Putamen (tissue), 1 donor: ENCODE measurements around the gene ISYNA1.
A peak's percentile ranks its signal among the peaks of the same experiment; 100 is the strongest.
"Not testable (repeated sequence)": the region's sequence is repeated elsewhere in the genome, so short reads cannot be mapped to it uniquely, and the experiment has no call there.

Source experiments
- DNase-seq: peaks from one replicate; pipeline ENCODE4 v3.0.0-alpha.2; 2016; ENCODE audit warnings: low spot score

ISYNA1 gene

GRCh38 chr19:18419195-18419698, 18.7 kb downstream of the ISYNA1 start, which contains the start of gene SSBP4:
TSS of gene SSBP4 (plus strand) at chr19:18419398. CDS start at chr19:18419649, 251 bp downstream.
- DNase-seq = peak; percentile 70

DNA sequence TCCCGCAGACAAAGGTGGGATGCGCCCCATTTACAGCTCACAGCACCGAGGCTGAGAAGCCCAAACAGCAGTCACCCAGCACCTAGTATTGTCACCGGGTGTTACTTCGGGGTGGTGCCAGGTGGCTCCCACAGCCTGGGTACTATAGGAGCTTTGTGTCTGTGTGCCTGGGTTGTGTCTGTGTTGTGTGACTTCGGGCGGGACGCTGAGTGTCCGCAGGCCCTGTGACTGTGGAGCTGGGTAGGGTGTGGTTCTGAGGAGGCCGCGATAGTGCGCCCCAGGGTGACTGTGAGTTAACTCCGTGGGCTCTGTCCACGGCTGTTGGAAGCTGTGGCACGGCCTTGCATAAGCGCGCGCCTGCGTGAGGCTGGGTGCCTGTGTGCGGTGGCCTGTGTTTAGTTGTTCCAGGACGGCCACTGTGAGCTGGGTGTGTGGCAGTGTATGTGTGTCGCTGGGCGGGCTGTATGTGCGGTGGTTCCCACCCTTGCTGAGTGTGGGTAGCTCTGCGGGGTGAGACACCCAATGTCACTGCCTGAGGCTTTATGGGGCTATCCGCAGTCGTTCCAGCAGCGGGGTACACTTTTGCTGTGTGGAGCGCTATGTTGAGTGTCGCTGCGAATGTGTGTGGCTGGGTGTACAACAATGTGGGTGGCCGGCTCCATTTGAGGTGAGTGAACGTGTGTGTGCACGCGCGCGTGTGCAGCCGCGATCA, 19.3 kb downstream of the ISYNA1 start:
- DNase-seq = no peak

DNA sequence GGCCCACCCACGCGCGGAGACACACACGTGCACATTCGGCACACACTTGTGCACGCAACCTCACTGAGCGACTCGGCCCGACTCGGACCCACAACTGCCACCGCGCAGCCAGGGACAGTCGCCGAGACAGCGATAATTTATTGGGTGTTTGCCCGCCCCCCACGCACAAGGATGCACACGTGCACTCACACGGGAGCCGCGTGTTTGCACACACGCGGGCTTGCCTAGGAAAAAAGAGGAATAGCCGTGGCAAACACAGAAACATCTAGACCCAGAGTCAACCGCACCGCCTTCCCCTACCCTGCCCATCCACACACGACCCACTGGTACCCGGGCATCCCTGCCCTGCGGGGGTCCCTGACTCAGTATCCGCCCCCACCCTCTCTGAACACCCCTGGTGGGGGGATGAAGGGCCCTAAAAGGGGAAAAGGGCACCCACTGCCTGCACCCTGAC, 19.9 kb downstream of the ISYNA1 start:
- DNase-seq = no peak

GRCh38 chr19:18417250-18418028, 20.5 kb downstream of the ISYNA1 start:
- DNase-seq = no peak

DNA sequence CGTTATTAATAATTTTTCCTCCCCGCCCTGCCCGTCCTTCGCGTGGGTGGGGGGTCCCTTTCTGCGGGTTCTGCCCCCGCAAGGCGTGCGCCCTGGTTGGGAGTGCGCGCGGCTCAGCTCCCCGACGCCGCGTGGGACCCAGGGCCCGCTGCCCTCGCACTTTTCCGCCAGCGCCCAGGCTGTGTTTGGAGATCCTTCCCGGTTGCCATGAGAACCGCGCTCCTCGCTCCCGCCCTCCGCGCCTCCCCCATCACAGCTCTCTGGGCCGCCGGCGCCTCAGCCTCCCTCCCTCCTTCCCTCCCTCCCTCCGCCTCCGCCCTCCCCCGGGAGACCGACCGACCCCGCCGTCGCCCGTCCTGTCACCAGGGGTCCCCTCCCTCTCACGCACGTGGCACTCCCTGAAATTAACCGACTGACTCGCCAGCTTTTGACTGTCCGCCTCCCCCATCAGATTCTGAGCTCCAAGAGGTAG, 21.1 kb downstream of the ISYNA1 start:
- DNase-seq = peak; percentile 79

GRCh38 chr19:18415178-18415867, 22.6 kb downstream of the ISYNA1 start:
- DNase-seq = no peak

DNA sequence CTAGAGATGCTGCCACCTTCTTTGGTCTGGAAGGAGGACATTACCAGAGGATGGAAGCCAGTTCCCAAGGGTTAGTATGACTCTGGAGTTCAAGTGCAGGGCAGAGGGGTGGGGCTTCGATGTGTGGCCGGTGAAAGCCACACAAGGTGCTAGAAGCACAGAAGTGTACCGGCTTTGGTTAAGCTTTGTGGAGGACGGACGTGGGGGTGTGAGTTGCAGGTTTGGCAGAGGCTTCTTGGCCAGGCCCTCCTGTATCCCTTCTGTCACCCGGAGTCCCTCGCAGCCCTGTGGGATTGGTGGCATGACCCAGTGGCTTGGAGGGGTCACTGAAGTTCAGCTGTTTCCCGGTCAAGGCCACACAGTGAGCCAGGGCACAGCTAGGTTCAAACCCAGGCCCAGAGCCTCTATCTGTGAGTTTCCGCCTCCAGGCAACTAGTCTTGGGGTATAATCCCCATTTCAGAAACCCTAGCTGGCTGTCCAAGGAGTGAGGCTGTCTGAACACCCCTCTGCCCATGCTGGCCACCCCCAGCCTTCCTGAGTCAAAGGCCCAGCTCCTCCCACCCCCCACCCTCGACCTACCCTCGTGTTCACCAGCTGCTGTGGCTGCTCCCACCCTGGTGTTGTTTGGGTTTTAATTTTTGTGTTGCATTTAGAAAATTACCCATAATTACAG, 23.3 kb downstream of the ISYNA1 start:
- no peak for DNase-seq

DNA sequence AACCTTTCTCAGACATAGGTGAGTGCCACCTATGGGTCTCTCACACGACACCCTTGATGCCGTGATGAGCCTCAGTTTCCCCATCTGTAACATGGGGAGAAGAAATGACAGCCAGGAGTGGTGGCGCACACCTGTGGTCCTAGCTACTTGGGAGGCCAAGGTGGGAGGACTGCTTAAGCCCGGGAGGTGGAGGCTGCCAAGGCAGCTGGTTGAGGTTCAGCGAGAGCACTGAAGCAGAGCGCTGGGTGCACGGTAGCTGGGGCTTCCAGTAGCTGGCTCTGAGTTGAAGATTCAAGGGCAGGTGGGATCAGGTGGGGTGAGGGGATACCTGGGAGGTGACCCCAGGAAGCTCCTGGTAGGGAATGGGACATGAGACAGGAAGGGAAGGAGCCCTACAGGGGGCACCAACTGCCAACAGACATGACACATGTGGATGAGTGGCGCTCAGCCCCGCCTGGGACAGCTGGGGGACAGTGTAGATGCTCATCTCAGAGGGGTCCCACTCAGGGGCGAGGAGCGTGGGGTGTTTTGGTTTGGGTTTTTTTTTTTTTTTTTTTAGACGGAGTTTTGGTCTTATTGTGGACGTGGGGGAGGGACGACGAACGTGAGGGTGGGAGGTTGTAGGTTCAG, 25.2 kb downstream of the ISYNA1 start:
- no peak for DNase-seq

DNA sequence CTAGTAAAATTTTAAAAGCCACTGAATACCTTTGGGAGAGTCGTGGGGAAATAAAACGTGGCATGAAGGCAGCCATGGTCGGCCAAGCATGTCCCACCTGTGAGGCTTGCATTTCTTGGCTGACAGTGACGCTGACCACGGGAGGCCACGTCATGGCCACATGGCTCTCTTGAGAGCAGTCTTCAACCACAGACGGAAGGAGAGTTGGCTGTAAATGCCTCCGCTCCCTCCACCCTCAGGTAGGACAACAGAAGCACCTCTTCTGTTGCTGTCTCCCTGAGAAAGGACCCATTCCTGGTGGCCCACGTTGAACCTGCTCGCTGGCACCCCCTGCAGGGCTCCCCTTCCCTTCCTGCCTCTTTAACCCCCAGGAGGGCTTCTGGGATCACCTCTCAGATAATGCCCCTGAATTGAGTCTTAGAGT, 29.9 kb downstream of the ISYNA1 start:
- no peak for DNase-seq

DNA sequence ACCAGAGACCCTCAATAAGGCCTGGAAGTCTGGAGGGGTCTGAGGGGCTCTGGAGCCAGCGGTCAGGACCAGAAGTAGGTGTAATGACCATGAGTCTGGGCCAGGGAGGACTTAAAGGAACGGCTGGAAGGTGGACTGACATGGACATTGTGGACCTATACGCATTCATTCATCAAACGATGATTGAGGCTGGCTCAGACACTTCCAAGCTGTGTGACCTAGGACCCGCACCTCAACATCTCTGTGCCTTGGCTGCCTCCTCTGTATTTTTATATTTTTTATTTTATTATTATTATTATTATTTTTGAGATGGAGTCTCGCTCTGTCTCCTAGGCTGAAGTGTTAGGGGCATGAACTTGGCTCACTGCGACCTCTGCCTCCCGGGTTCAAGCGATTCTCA, 31.2 kb downstream of the ISYNA1 start:
- no peak for DNase-seq

DNA sequence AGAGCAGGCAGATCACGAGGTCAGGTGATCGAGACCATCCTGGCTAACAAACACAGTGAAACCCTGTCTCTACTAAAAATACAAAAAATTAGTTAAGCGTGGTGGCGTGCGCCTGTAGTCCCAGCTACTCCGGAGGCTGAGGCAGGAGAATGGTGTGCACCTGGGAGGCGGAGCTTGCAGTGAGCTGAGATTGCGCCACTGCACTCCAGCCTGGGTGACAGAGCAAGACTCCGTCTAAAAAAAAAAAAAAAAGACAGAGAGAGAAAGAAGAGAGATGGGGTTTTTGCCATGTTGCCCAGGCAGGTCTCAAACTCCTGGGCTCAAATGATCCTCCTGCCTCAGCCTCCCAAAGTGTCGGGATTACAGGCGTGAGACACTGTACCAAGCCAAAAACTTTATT, 32.2 kb downstream of the ISYNA1 start:
- not testable (repeated sequence) for DNase-seq

DNA sequence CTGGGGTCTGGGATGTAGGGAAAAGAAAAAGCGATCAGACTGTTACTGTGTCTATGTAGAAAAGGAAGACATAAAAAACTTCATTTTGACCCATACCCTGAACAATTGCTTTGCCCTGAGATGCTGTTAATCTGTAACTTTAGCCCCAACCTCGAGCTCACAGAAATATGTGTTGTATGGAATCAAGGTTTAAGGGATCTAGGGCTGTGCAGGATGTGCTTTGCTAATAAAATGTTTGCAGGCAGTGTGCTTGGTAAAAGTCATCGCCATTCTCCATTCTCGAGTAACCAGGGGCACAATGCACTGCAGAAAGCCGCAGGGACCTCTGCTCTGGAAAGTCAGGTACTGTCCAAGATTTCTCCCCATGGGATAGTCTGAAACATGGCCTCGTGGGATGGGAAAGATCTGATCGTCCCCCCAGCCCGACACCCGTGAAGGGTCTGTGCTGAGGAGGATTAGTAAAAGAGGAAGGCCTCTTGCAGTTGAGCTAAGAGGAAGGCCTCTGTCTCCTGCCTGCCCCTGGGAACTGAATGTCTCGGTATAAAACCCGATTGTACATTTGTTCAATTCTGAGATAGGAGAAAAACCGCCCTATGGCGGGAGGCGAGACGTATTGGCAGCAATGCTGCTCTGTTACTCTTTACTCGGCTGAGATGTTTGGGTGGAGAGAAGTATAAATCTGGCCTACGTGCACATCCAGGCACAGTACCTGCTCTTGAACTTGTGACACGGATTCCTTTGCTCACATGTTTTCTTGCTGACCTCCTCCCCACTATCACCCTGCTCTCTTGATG, 35.3 kb downstream of the ISYNA1 start:
- DNase-seq = not testable (repeated sequence)

DNA sequence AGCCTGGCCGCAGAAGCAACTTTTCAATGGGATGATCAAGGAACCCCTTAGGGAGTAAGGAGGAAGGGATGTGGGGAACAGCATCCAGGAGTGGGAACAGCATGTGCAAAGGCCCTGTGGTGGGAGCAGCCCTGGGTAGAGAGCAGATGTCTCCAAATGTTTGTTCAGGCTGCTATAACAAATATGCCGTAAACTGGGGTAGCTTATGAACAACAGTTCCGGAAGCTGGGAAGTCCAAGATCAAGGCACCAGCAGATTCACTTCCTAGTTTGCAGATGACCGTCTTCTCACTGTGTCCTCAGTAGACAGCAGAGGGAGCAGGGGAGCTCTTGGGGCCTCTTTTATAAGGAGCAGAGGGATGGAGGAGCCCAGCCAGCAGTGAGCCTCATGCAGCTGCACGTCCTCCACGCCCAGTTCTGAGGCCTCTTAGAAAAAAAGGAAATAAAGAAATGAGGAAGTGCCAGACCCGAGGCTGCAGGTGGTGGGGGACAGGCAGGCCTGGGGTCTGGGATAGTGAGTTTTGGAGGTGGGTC, 36.3 kb downstream of the ISYNA1 start:
- no peak for DNase-seq

DNA sequence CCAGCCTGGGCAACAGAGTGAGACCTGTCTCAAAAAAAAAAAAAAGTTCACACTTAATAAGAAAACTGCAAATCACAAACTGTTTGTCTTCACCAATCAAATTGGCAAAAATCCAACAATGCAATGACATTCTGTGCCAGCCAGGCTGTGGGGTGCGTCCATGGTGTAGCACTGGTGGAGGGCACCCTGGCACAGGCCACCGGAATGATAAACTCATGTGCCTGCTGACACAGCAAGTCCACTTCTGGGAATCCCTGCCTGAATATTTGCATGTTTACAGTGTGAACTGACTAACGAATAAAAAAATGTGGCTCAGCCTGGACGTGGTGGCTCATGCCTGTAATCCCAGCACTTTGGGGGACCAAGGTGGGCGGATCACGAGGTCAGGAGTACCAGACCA, 38.9 kb downstream of the ISYNA1 start:
- DNase-seq = no peak

GRCh38 chr19:18397242-18398202, 40.4 kb downstream of the ISYNA1 start, which contains the start of gene LRRC25:
TSS of gene LRRC25 (minus strand) at chr19:18397622. CDS start at chr19:18396963, 659 bp downstream.
- DNase-seq = no peak

GRCh38 chr19:18396471-18397241, 41.3 kb downstream of the ISYNA1 start:
- DNase-seq = no peak

DNA sequence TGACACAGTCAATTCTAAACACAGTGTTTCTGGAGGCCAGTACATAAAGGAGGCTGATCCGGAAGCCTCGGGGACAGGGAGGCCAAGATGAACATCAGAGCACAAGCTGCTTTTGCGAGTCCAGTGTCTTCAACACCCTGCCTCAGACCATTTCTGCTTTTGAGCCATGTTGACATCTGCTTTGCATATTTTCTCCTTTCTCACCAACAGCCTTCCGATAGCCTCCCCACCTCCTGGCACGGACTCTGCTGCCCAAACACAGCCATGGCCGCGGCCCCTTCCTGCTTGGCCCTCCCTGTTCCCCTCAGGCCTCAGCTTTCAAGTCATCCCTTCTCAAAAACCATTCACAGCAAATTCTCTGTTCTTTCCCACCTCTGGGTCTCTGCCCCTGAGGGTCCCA, 44.1 kb downstream of the ISYNA1 start:
- DNase-seq = no peak

GRCh38 chr19:18392926-18393325, 45.0 kb downstream of the ISYNA1 start:
- DNase-seq = no peak
